CD14-positive monocyte (primary cell): ENCODE measurements around the gene ALS2. TPM values are rescaled to one million over a fixed set of nuclear protein-coding genes. Genes with fewer than 3 reads are reported as not detected.
"Not testable (repeated sequence)": the region's sequence is repeated elsewhere in the genome, so short reads cannot be mapped to it uniquely, and the experiment has no call there.

Experiments used
- DNase-seq, 3 donors: peaks; one replicate each; pipeline ENCODE4 v3.0.0-alpha.2; 2011 to 2022
- H2AFZ ChIP-seq: 2 replicates; pipeline ENCODE4 v1.6.0; 2012; ENCODE audit warnings: mild to moderate bottlenecking, low read depth, low read length, inconsistent platforms; ENCODE audit not compliant: insufficient read depth, poor library complexity, severe bottlenecking
- H3K27ac ChIP-seq, 2 donors: 1 replicate in 1 of 2; 2 replicates in 1 of 2; pipeline ENCODE4 v1.5.1; 2012 to 2013; ENCODE audit warnings: low read length in 2 of 2, control low read depth in 1 of 2, inconsistent platforms in 1 of 2, low read depth in 1 of 2, mild to moderate bottlenecking in 1 of 2
- H3K27me3 ChIP-seq, 2 donors: one replicate each; pipeline versions ENCODE4 v1.6.0 to v1.6.1; 2011 to 2013; ENCODE audit warnings: low read length in 2 of 2; ENCODE audit not compliant: control insufficient read depth in 2 of 2, insufficient read depth in 2 of 2
- H3K36me3 ChIP-seq, 2 donors: replicated peaks in 1 of 2; 1 replicate in 1 of 2; 2 replicates in 1 of 2; pipeline versions ENCODE4 v1.5.1 to v1.6.1; 2012 to 2013; ENCODE audit warnings: low read length in 2 of 2, control low read depth in 1 of 2, inconsistent platforms in 1 of 2, mild to moderate bottlenecking in 1 of 2; ENCODE audit not compliant: insufficient read depth in 2 of 2, control insufficient read depth in 1 of 2
- H3K4me1 ChIP-seq, 2 donors: 1 replicate in 1 of 2; 2 replicates in 1 of 2; pipeline versions ENCODE4 v1.5.1 to v1.6.1; 2012 to 2013; ENCODE audit warnings: low read length in 2 of 2, control low read depth in 1 of 2, inconsistent platforms in 1 of 2, mild to moderate bottlenecking in 1 of 2, moderate library complexity in 1 of 2; ENCODE audit not compliant: insufficient read depth in 2 of 2, control insufficient read depth in 1 of 2
- H3K4me2 ChIP-seq: replicated peaks from 2 replicates; pipeline ENCODE3; 2012; ENCODE audit warnings: low read length, moderate library complexity, mild to moderate bottlenecking; ENCODE audit not compliant: poor library complexity, severe bottlenecking; ENCODE audit errors: extremely low read depth
- H3K4me3 ChIP-seq, 3 experiments: fragments of 200-600 bp in 1 of 3; sonication (generic) in 1 of 3; replicated peaks in 1 of 3; 1 replicate in 2 of 3; 2 replicates in 1 of 3; pipeline ENCODE4 v1.5.1; 2011 to 2013; ENCODE audit warnings: low read length in 3 of 3, mild to moderate bottlenecking in 3 of 3, control low read depth in 2 of 3, low read depth in 2 of 3, inconsistent platforms in 1 of 3, moderate library complexity in 1 of 3
- H3K79me2 ChIP-seq: 2 replicates; pipeline ENCODE4 v1.6.0; 2012; ENCODE audit warnings: mild to moderate bottlenecking, control low read depth, inconsistent platforms, low read length, moderate library complexity; ENCODE audit not compliant: insufficient read depth
- H3K9ac ChIP-seq: 2 replicates; pipeline ENCODE4 v1.6.0; 2017; ENCODE audit warnings: low read length, mild to moderate bottlenecking; ENCODE audit not compliant: insufficient read depth, poor library complexity, severe bottlenecking
- H3K9me3 ChIP-seq, 2 donors: replicated peaks in 1 of 2; 1 replicate in 1 of 2; 2 replicates in 1 of 2; pipeline versions ENCODE4 v1.5.1 to v1.6.1; 2012 to 2013; ENCODE audit warnings: low read length in 2 of 2, control low read depth in 1 of 2; ENCODE audit not compliant: control insufficient read depth in 1 of 2, insufficient read depth in 1 of 2
- H4K20me1 ChIP-seq: 2 replicates; pipeline ENCODE4 v1.6.0; 2012; ENCODE audit warnings: mild to moderate bottlenecking, low read length, control low read depth, moderate library complexity; ENCODE audit not compliant: insufficient read depth
- H3K27ac Mint-ChIP-seq, 7 donors: one replicate each; pipeline ENCODE4 v1.8.0; 2020; ENCODE audit warnings: mild to moderate bottlenecking in 7 of 7, mixed read lengths in 7 of 7, moderate library complexity in 6 of 7, inconsistent platforms in 2 of 7
- H3K27me3 Mint-ChIP-seq, 3 donors: one replicate each; pipeline ENCODE4 v1.8.0; 2021 to 2022; ENCODE audit warnings: low read depth in 3 of 3, mild to moderate bottlenecking in 3 of 3, mixed read lengths in 3 of 3, moderate library complexity in 3 of 3, inconsistent platforms in 1 of 3
- H3K36me3 Mint-ChIP-seq, 2 donors: one replicate each; pipeline ENCODE4 v1.8.0; 2020; ENCODE audit warnings: mixed read lengths in 2 of 2, inconsistent platforms in 1 of 2, mild to moderate bottlenecking in 1 of 2
- H3K4me1 Mint-ChIP-seq: one replicate; pipeline ENCODE4 v1.8.0; 2020; ENCODE audit warnings: mild to moderate bottlenecking, mixed read lengths
- H3K4me3 Mint-ChIP-seq, 2 donors: one replicate each; pipeline ENCODE4 v1.8.0; 2020; ENCODE audit warnings: mild to moderate bottlenecking in 2 of 2, mixed read lengths in 2 of 2, moderate library complexity in 1 of 2
- H3K9me3 Mint-ChIP-seq, 7 donors: one replicate each; pipeline ENCODE4 v1.8.0; 2020 to 2022; ENCODE audit warnings: mixed read lengths in 7 of 7, mild to moderate bottlenecking in 6 of 7, moderate library complexity in 6 of 7, inconsistent platforms in 2 of 7
- WGBS: methylation state at CpG from one replicate; pipeline ENCODE4 v1.1.5; 2013; ENCODE audit warnings: missing lambda C conversion rate; ENCODE audit not compliant: insufficient coverage; 5-methylcytosine and 5-hydroxymethylcytosine counted together
- intact Hi-C, 2 donors: fragments of 100-400 bp; cut with micrococcal nuclease; formaldehyde crosslinking; loops; one replicate each; pipeline versions ENCODE4 v1.15.0 to v1.15.1; 2023
- polyA plus RNA-seq, 3 donors: library from polyadenylated mRNA; depleted of rRNA in 1 of 3; unstranded in 2 of 3; stranded (reverse) in 1 of 3; fragments of 300-500 nt in 2 of 3; fragments of >200 nt in 1 of 3; fragmentation: Illumina TruSeq in 2 of 3; gene quantifications; 1 replicate in 2 of 3; 2 replicates in 1 of 3; pipeline ENCODE4 v1.2.3, GENCODE V29; 2012 to 2021
- TF ChIP-seq, protein P1 (sequence below): fragments of 200-600 bp; IDR thresholded peaks from one replicate; pipeline ENCODE4 v1.8.0; 2022; ENCODE audit warnings: antibody characterized with exemption, mild to moderate bottlenecking

The ALS2 gene
- polyA plus RNA-seq, 3 donors, result 2.6 to 4.7 (median 3.1) TPM

- intact Hi-C loops, result no loop called here
- Mint-ChIP-seq H3K36me3 (no peaks in the 10 kb centered on the region), H3K9me3 (no peaks in the 10 kb centered on the region), H3K27me3 (peaks cover 0 to 6% (median 3%) of the 10 kb centered on the region in 3 donors), H3K4me1 (no peaks in the 10 kb centered on the region), H3K4me3 (no peak overlapping the region), H3K27ac (no peak overlapping the region)
- H3K4me1 ChIP-seq, result no peaks in the 10 kb centered on the region
- no peaks in the 10 kb centered on the region for H4K20me1 ChIP-seq
- WGBS, result 77% methylated on average over 4 of the region's 8 CpGs
- H3K79me2 ChIP-seq, result no peaks in the 10 kb centered on the region
- no peaks in the 10 kb centered on the region for H3K9me3 ChIP-seq
- H3K4me2 ChIP-seq, result no peak overlapping the region
- no peak overlapping the region for H3K9ac ChIP-seq
- no peak overlapping the region for H3K4me3 ChIP-seq
- H3K27ac ChIP-seq, result no peak overlapping the region
- H2AFZ ChIP-seq, result no peak overlapping the region
- DNase-seq, result no peak
- H3K36me3 ChIP-seq, result no peaks in the 10 kb centered on the region
- no peaks in the 10 kb centered on the region for H3K27me3 ChIP-seq
- TF ChIP-seq, protein P1, sequence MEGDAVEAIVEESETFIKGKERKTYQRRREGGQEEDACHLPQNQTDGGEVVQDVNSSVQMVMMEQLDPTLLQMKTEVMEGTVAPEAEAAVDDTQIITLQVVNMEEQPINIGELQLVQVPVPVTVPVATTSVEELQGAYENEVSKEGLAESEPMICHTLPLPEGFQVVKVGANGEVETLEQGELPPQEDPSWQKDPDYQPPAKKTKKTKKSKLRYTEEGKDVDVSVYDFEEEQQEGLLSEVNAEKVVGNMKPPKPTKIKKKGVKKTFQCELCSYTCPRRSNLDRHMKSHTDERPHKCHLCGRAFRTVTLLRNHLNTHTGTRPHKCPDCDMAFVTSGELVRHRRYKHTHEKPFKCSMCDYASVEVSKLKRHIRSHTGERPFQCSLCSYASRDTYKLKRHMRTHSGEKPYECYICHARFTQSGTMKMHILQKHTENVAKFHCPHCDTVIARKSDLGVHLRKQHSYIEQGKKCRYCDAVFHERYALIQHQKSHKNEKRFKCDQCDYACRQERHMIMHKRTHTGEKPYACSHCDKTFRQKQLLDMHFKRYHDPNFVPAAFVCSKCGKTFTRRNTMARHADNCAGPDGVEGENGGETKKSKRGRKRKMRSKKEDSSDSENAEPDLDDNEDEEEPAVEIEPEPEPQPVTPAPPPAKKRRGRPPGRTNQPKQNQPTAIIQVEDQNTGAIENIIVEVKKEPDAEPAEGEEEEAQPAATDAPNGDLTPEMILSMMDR, result no peak
Observed at GRCh38 chr2:201807452-201807999, 26.8 kb upstream of the ALS2 start.

DNA sequence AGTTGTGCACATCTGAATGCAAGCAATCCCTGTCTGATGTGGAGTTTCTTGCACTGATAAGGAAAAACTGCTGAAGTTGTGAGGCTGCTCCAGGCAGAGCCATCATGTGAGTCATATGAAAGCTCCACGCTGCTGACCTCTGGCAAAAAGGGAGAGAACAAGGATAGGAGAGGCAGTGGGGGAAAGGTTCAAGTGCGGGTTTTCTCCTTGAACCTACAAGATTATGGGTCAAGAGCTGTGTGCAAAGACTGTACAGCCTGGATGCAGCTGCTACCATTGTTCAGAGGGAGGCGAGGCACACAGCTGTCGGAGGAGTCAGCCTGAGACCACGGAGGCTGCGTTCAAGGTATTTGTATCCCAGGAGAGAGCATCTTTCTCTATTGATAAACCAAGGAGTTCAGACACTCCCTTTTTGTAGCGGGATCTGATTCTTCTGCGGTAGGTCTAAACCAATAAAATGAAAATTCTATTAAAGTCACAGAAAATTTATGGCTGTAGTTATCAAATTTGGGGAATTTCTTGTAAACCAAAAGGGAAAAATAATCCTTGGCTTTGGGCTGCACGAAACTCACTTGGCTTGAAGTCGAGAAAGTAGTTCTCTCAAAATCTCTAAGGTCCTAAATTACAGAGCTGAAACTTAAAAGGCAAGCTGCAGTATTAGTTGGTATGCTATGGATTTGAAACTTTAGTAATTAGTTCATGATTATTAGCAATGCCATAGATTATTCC, 25.9 kb upstream of the ALS2 start, which contains the start of gene CDK15:
Gene CDK15 (plus strand): TSS at position 96 of the 729 bp plus-strand sequence. CDS start 128 bp downstream, at position 224.
- no peaks in the 10 kb centered on the region for H3K36me3 ChIP-seq
- Mint-ChIP-seq H3K27ac (no peak within 1 kb of the TSS), H3K36me3 (no peaks in the 10 kb centered on the region), H3K4me1 (no peaks in the 10 kb centered on the region), H3K9me3 (no peaks in the 10 kb centered on the region), H3K27me3 (peaks cover 0 to 6% (median 3%) of the 10 kb centered on the region in 3 donors), H3K4me3 (no peak within 1 kb of the TSS)
- H3K9me3 ChIP-seq, result no peaks in the 10 kb centered on the region
- no peaks in the 10 kb centered on the region for H3K79me2 ChIP-seq
- intact Hi-C loops, result no loop called here
- H3K27me3 ChIP-seq, result no peaks in the 10 kb centered on the region
- no peak within 1 kb of the TSS for H3K4me3 ChIP-seq
- WGBS, result 92% methylated on average over 6 of the region's 10 CpGs
- H3K4me2 ChIP-seq, result no peak within 1 kb of the TSS
- H3K27ac ChIP-seq, result no peak within 1 kb of the TSS
- no peak for DNase-seq
- no peak within 1 kb of the TSS for H3K9ac ChIP-seq
- no peaks in the 10 kb centered on the region for H4K20me1 ChIP-seq
- H3K4me1 ChIP-seq, result no peaks in the 10 kb centered on the region
- TF ChIP-seq, protein P1, result no peak
- no peak within 1 kb of the TSS for H2AFZ ChIP-seq

- H2AFZ ChIP-seq, intact Hi-C loops, H3K36me3 ChIP-seq, H3K27ac ChIP-seq, H3K4me1 Mint-ChIP-seq, H3K4me3 ChIP-seq, H3K27ac Mint-ChIP-seq, H3K9me3 ChIP-seq, H4K20me1 ChIP-seq, H3K9me3 Mint-ChIP-seq, H3K27me3 Mint-ChIP-seq, H3K9ac ChIP-seq, H3K4me3 Mint-ChIP-seq, H3K4me1 ChIP-seq, H3K36me3 Mint-ChIP-seq, H3K4me2 ChIP-seq, H3K27me3 ChIP-seq, DNase-seq, H3K79me2 ChIP-seq: not testable (repeated sequence)
- no CpG with 5 or more reads among the region's 2 CpGs for WGBS
Observed at GRCh38 chr2:201798914-201799285, 18.2 kb upstream of the ALS2 start.
